SW480 (cell line): ENCODE measurements around the gene ELK4.
"Not testable (repeated sequence)": the region's sequence is repeated elsewhere in the genome, so short reads cannot be mapped to it uniquely, and the experiment has no call there.

Experiments
- DNase-seq: peaks from one replicate; pipeline ENCODE4 v3.0.0-alpha.2; 2016; ENCODE audit warnings: low spot score

The ELK4 gene

GRCh38 chr1:205664399-205665017 is 32.7 kb upstream of the ELK4 start:
- DNase-seq, result peak; percentile 86

GRCh38 chr1:205663286-205663936 is 31.6 kb upstream of the ELK4 start:
- DNase-seq, result no peak

- DNase-seq, result no peak
Observed at GRCh38 chr1:205662791-205663190, 31.0 kb upstream of the ELK4 start.

- DNase-seq, result no peak
Observed at GRCh38 chr1:205662135-205662738, 30.4 kb upstream of the ELK4 start.

- no peak for DNase-seq
Observed at GRCh38 chr1:205661429-205662134, 29.8 kb upstream of the ELK4 start.

- DNase-seq, result no peak
Observed at GRCh38 chr1:205660361-205660760, 28.6 kb upstream of the ELK4 start.

DNA sequence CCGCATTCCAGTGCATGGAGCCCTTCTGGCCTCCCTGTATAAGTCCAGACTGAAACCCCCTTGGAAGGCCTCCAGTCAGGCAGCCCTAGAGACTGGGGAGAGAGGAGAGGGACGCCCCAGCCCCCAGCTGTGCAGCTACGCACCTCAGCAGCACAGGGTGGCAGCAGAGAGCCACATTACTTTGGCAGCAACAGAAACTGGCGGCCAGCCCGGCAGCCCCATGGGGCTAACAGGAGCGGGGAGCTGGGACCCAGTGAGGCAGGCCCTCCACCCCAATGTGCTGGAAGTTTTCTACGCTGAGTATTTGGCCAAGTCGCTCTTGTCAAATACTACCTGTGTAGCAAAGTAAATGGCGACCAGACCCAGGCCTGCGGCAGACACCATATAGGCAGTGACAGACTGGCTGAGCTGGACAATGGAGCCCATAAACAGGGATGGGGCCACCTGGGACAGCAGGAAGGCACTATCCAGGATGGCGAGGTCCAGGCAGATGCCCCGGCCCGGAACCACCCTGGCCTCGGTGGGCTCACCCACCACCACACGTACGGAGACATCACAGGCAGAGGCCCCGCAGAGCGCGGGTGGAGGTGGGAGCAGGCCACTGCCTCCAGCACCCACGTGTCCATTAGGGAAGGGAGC is 27.3 kb upstream of the ELK4 start:
- DNase-seq, result no peak

DNA sequence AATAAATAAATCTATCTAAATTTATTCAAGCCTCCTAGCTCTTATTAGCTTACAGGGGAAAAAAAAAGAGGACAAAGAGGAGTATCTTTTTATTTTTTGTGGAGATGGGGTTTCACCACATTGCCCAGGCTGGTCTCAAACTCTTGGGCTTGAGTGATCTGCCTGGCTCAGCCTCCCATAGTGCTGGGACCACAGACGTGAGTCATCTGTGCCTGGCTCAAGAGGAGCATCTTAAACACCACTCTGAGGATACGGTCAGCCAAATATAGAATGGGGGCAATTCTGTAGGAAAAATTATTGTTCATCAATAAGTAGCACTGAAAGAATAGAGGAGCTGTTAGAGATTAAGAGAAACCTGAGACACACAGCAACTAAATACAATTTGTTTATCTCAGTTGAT is 24.4 kb upstream of the ELK4 start:
- no peak for DNase-seq

GRCh38 chr1:205652984-205653383 is 21.2 kb upstream of the ELK4 start:
- DNase-seq, result no peak

DNA sequence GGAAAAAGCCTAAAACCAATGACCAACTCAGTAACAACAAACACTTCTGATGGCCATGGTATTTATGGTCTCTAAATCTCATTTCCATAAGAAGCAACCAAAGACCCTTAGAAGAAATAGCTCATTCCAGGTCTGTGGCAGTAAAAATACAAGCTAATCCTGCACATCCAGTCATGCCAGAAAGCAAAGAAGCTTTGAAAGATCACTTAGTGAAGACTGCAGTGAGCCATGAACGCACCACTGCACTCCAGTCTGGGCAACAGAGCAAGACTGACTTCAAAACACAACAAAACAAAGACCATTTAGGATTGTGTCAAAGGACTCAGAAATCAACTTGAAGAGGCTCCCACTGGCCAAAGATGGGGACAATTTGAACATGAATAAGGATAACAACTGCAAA is 18.4 kb upstream of the ELK4 start:
- no peak for DNase-seq

DNA sequence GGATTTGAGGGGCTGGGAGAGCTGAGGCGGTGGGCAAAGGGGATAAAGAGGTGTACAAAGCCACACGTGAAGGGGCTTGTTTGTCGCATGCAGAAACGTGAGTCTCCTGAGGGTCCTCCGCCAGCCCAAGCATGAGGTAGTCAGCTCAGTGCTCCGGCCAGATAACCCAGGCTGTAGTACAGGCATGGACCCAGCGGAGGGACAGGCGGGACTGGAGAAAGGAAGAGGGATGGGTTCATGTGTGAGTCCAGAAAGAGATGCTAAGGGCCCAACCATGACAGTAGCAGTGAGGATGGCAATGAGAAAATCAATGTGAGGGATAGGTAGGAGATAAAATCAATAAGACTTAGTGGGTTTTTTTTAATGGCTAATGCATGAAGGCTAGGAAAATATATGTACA is 13.7 kb upstream of the ELK4 start:
- DNase-seq, result no peak

DNA sequence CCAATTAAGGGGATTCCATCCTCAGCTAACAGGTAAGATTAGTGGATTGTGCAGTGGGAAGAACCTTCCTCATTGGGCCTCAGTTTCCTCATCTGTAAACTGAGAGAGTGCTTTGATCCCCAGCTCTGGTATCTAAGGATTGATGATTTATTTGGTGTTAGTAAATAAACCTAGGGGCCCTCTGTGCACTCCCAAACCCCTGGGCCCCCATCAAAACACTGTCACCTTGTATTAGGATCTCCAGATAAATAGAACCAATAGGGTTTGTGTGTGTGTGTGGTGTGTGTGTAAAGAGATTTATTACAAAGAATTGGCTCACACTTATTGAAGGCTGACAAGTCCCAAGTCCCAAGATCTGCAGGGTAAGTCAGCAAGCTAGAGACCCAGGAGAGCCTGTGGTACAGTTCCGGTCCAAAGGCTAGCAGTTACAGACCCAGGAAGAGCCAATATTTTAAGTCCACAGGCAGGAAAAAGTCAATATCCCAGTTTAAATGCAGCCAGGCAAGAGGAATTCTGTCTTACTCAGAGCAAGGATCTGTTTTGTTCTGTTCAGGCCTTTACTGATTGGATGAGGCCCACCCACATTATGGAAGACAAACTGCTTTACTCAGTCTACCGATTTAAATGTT is 11.0 kb upstream of the ELK4 start:
- DNase-seq, result no peak

DNA sequence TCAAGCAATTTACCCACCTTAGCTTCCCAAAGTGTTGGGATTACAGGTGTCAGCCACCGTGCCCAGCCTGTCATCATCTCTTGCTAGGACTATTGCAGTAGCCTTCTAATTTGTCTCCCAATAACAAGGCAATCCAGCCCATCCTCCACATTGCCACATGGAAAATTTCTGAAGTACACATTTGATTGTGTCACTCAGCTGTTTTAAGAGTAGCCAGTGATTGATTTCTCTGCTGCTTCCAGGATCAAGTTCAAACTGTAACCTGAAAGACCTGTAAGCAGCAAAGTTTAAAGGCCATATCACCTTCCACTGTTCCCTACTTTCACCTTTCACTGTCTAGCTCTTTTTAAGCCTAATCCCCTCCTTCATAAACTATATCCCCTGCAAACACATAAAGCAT is 7.8 kb upstream of the ELK4 start:
- no peak for DNase-seq

GRCh38 chr1:205637854-205638468 is 6.2 kb upstream of the ELK4 start:
- no peak for DNase-seq

DNA sequence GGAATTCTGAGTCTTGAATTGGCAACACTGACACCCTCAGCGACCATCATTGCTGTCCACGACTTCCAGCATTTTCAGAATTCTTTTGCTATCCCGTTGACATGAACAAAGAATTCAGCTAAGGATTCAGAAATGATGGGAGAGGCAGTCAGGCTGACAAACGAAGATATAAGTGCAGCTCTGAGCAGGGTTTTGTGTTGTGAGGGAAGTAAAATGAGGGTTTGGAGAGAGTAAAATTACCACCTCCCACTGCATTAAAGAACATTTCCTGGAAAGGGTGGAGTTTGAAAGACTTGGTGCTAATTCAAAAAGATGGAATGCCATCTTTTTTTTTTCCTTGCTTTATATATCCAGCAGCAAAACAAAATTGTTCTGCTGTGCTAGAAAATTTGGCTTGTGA is 4.9 kb upstream of the ELK4 start:
- no peak for DNase-seq

- not testable (repeated sequence) for DNase-seq
Observed at GRCh38 chr1:205636138-205636530, 4.3 kb upstream of the ELK4 start.

DNA sequence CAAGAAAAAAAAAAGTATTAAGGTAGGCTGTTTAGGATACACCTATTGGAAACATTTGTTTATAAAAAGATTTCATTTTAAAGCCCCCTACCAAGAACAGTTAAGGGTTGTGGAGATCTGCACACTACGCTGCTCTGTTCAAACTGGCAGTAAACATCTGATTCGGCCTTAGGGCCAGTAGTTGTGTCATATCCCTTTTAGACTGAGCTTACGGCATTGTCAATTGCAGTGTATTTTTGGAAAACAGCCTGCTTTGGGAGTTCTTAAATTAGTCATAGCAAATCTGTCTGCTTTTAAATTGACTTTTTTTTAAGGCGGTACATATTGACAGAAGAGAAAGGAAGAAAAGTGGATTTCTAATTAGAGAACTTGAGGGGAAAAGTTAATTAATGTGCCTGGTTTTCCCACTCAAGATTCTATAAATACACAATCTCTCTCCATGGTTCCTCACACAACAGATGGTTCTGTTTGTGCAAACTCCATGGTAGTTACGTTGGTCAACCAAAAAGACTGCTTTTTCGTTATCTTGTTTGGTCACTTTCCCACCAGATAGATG is 1.7 kb upstream of the ELK4 start:
- no peak for DNase-seq

GRCh38 chr1:205632669-205633169 is 908 bp upstream of the ELK4 start:
- DNase-seq, result no peak

GRCh38 chr1:205631010-205631767 is 622 bp downstream of the ELK4 start:
- peak; percentile 96 for DNase-seq

GRCh38 chr1:205630651-205631009 is 1.2 kb downstream of the ELK4 start:
- no peak for DNase-seq

DNA sequence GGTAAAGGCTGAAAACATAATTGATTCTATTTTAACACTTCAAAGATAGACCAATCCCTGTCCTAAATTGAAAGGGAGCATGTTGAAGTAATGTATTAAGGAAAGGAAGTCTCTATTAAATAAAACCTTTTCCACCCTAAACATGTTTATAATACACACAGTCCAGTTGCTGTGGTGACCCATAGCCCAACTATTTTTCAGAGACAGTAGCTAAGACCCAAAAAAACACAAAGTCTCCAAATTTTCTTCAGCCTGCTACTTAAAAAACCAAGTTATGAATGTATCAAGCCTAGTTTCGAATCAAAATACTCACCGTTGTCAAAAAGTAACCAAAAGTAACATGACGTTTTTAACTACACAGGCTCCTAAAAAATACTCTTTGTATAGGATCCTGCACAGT is 1.6 kb downstream of the ELK4 start:
- no peak for DNase-seq
